Subcutaneous adipose tissue (tissue), 4 donors: ENCODE measurements around the gene SMOC1. TPM values are rescaled to one million over a fixed set of nuclear protein-coding genes. Genes with fewer than 3 reads are reported as not detected.

ENCODE experiments used
- total RNA-seq, 4 donors: library from RNA; depleted of rRNA; stranded (reverse); fragments of >200 nt; gene quantifications; one replicate each; pipeline ENCODE4 v1.1.0, GENCODE V29; 2016
- TF ChIP-seq, protein P1 (sequence below): fragments of 450-650 bp; IDR thresholded peaks from one replicate; pipeline ENCODE4 v1.5.1; 2016; ENCODE audit warnings: low read depth, mild to moderate bottlenecking, control low read depth, antibody characterized with exemption, moderate library complexity

The SMOC1 gene, protein sequence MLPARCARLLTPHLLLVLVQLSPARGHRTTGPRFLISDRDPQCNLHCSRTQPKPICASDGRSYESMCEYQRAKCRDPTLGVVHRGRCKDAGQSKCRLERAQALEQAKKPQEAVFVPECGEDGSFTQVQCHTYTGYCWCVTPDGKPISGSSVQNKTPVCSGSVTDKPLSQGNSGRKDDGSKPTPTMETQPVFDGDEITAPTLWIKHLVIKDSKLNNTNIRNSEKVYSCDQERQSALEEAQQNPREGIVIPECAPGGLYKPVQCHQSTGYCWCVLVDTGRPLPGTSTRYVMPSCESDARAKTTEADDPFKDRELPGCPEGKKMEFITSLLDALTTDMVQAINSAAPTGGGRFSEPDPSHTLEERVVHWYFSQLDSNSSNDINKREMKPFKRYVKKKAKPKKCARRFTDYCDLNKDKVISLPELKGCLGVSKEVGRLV
- 10 to 100 TPM in 3 of 4 donors, 1 to 10 TPM in 1; 7.7 to 38.1 (median 29.9) TPM for total RNA-seq

- TF ChIP-seq, protein P1, sequence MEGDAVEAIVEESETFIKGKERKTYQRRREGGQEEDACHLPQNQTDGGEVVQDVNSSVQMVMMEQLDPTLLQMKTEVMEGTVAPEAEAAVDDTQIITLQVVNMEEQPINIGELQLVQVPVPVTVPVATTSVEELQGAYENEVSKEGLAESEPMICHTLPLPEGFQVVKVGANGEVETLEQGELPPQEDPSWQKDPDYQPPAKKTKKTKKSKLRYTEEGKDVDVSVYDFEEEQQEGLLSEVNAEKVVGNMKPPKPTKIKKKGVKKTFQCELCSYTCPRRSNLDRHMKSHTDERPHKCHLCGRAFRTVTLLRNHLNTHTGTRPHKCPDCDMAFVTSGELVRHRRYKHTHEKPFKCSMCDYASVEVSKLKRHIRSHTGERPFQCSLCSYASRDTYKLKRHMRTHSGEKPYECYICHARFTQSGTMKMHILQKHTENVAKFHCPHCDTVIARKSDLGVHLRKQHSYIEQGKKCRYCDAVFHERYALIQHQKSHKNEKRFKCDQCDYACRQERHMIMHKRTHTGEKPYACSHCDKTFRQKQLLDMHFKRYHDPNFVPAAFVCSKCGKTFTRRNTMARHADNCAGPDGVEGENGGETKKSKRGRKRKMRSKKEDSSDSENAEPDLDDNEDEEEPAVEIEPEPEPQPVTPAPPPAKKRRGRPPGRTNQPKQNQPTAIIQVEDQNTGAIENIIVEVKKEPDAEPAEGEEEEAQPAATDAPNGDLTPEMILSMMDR, result no peak
These were observed at the start of gene SMOC1 for GRCh38 chr14:69879175-69880043. Gene SMOC1, plus strand, starts transcription at chr14:69879416. Its CDS starts 263 bp downstream, at chr14:69879679.

DNA sequence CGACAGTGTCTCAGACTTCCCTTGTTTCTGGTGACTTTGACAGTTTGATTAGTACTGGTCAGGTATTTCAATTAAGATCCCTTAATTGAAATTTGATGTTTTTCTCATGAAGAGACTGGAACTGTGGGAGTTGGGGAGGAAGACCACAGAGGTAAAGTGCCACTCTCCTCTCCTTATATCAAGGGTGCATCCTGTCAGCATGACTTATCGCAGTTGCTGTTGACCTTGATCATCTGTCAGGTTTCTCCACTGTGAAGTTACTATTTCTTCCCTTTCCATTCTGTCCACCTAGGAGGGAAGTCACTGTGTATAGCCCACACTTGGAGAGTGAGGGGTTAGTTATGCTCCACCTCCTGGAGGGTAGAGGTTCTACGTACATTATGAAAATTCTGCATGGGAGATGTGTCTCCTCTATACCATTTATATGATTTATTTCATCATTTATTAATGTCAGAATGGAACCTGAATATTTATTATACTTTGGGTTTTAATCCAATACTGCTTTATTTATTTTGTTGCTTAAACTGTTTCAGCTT is 40.3 kb upstream of the SMOC1 start:
- TF ChIP-seq, protein P1, result no peak

DNA sequence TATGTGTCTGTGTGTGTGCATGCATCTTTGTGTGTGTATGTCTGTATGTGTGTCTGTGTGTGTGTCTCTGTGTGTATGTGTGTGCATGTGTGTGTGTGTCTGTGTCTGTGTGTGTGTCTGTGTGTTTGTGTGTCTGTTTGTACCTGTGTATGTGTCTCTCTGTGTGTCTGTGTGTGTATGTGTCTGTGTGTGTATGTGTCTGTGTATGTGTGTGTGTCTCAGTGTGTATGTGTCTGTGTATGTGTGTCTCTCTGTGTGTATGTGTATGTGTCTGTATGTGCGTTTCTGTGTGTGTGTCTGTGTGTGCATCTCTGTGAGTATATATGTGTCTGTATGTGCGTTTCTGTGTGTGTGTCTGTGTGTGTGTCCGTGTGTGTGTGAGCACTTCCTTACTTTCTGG is 39.6 kb upstream of the SMOC1 start:
- TF ChIP-seq, protein P1, result no peak

GRCh38 chr14:69841656-69842055 is 37.6 kb upstream of the SMOC1 start:
- TF ChIP-seq, protein P1, result no peak

DNA sequence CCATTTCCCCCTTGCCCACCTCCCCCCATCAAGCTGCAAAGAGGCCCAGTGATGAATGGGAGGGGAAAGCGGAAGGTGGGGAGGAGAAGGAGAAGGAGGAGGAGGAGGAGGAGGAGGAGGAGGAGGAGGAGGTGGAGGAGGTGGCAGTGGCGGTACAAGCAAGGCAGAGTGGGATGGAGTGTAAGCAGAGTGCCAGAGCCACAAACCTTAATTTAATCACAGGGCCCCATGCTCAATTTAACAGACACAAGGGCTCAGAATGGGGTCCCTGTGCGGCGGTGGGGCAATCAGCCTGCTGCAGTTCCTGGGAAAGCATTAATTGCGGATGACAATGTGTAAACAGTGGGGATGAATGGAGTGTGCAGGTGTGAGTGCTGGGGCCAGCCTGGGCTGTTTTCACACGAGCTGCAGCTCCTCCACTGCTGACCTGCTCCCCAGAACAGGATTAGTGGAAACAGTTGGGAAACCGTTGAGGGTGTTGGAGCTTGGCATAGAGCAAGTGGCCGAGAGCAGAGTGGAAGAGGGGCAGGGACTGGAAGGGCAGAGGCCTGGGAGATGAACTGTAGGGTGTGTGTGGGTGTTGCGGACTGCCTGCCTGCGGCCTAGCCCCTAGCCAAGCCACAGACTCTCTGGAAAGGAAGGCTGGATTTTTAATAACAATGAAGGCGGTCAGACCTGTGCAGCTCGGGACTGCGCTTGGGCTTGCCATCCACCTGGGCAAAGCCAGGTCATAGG is 36.4 kb upstream of the SMOC1 start:
- TF ChIP-seq, protein P1, result no peak

GRCh38 chr14:69844171-69844570 is 35.0 kb upstream of the SMOC1 start:
- TF ChIP-seq, protein P1, result no peak
